Muscle of back (tissue), 11 donors: Measurements from ENCODE around the gene LSP1. TPM values are rescaled to one million over a fixed set of nuclear protein-coding genes. Genes with fewer than 3 reads are reported as not detected.
"Not testable (repeated sequence)": the region's sequence is repeated elsewhere in the genome, so short reads cannot be mapped to it uniquely, and the experiment has no call there.

Experiments
- DNase-seq, 3 donors: peaks; one replicate each; pipeline versions ENCODE4 v3.0.0 to v3.0.0-alpha.2; 2013
- polyA plus RNA-seq, 10 donors: library from polyadenylated mRNA; unstranded; fragments of 120-200 nt; gene quantifications; one replicate each; pipeline ENCODE4 v1.2.1, GENCODE V29; 2013; ENCODE audit not compliant: insufficient read length in 10 of 10

Gene LSP1
- polyA plus RNA-seq, 10 donors: 25.7 to 81.2 (median 44.8) TPM

GRCh38 chr11:1875093-1875850 lies 22.4 kb downstream of the LSP1 start:
- DNase-seq: peak in 1 of 3 donors; percentile 73

GRCh38 chr11:1875851-1876301 lies 23.0 kb downstream of the LSP1 start:
- DNase-seq: not testable (repeated sequence)

GRCh38 chr11:1876361-1877063 lies 23.6 kb downstream of the LSP1 start:
- DNase-seq: peak; percentile 67 to 96 (median 88)

- DNase-seq: peak in 2 of 3 donors; percentile 74 to 94
These were observed 24.6 kb downstream of the LSP1 start for GRCh38 chr11:1877211-1878136.

- peak in 2 of 3 donors; percentile 86 to 94 for DNase-seq
These were observed 25.5 kb downstream of the LSP1 start for GRCh38 chr11:1878137-1879031.

- no peak for DNase-seq
These were observed 26.6 kb downstream of the LSP1 start for GRCh38 chr11:1879342-1879940.

GRCh38 chr11:1879941-1880720 lies 27.2 kb downstream of the LSP1 start:
- DNase-seq: peak; percentile 50 to 94 (median 88)

GRCh38 chr11:1880746-1881441 lies 28.0 kb downstream of the LSP1 start:
- DNase-seq: peak in 1 of 3 donors; percentile 78

- peak; percentile 60 to 97 (median 88) for DNase-seq
These were observed 28.8 kb downstream of the LSP1 start for GRCh38 chr11:1881442-1882264.

GRCh38 chr11:1882265-1883238 lies 29.7 kb downstream of the LSP1 start:
- DNase-seq: peak; percentile 85 to 97 (median 95)

- no peak for DNase-seq
These were observed 30.7 kb downstream of the LSP1 start for GRCh38 chr11:1883346-1884302.

GRCh38 chr11:1884303-1884700 lies 31.4 kb downstream of the LSP1 start:
- no peak for DNase-seq

- not testable (repeated sequence) for DNase-seq
These were observed 33.7 kb downstream of the LSP1 start for GRCh38 chr11:1886551-1886950.

- peak in 1 of 3 donors; percentile 11 for DNase-seq
These were observed 34.8 kb downstream of the LSP1 start for GRCh38 chr11:1887451-1888346.
